Measurements from ENCODE around the gene RCN1. TPM values are rescaled to one million over a fixed set of nuclear protein-coding genes. Genes with fewer than 3 reads are reported as not detected.
A peak's percentile ranks its signal among the peaks of the same experiment; 100 is the strongest.
"Not testable (repeated sequence)": the region's sequence is repeated elsewhere in the genome, so short reads cannot be mapped to it uniquely, and the experiment has no call there.

Gene RCN1
- total RNA-seq, 1 donor from 2014 or later = 401 TPM

- DNase-seq (ENCODE audit: low read depth, low spot score) = no peak
Observed at GRCh38 chr11:32110795-32111194, 19.9 kb downstream of the RCN1 start.

DNA sequence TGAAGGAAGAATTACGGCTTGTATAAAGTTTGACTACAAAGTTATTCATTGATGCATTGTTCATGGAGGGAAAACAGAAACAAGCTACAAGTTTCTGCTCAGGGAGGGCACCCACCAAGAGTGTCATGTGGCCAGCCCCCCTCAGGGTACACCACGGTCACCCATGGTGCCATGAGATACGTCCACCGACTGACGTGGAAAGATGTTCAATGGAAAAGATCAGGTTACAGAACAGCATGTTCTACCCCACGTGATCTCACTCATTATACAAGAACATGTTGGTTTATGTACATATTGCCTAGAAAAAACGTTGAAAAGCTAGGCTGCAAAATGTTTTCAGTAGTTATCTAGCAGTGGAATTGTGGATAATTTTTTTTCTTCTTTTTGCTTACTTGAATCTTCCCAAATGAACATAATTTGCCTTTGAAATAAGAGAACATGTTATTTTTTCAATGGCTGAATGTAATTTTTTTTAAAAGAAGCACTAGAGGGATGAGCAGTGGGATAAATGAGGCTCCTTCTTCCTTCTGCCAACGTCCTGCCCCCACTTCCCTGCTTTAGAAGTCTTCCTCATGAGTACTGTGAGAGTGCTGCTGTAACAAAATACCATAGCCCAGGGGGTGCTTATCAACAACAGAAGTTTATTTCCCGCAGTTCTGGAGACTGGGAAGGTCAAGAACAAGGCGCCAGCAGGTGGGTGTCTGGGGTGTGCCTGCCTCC is 22.5 kb downstream of the RCN1 start:
- no peak for DNase-seq (ENCODE audit: low read depth, low spot score)

DNA sequence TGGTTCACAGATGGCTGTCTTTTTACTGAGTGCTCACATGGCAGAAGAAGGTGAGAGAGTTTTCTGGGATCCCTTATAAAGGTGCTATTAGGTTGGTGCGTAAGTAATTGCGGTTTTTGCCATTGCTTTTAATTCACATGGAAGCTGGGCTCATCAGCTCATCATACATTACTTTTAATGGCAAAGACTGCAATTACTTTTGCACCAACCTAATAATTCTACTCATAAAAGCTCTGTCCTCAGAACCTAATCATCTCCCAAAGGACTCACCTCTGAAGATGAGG is 23.0 kb downstream of the RCN1 start:
- no peak for DNase-seq (ENCODE audit: low read depth, low spot score)

DNA sequence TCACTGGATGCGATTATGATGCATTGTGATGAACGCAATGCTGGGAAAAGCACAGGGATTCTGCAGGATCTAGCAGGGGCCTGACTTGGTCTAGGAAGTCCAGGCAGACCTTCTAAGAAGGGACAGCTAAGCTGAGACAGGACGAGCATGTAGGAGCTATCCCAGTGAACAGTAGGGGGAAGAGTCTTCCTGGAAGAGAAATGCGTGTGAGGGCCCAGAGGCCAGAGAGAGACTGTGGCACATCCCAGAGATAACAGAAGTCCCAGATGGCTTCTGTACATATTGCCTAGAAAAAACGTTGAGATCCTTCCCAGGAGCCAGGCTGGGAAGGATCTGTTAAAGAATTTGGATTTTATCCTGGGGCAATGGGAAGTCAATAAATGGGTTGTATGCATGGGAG is 24.6 kb downstream of the RCN1 start:
- no peak for DNase-seq (ENCODE audit: low read depth, low spot score)

DNA sequence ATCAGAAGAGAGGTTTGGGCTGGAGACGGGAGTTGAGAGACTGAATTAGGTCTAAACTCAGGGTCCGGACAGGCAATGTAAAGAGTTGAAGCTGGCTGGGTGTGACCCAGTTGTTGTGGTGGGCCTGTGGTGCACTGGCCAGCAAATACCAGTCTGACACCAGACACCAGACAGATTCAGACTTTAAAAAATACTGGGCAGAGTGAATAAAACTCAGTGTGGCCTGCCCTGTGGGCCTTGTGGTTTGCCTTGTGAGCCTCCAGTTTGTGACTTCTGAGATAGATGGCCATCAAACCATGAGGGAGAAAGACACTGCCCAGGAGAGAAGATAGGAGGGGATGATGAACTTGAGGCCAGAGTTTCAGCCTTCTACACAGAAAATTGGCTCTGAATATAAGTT is 25.8 kb downstream of the RCN1 start:
- no peak for DNase-seq (ENCODE audit: low read depth, low spot score)

DNA sequence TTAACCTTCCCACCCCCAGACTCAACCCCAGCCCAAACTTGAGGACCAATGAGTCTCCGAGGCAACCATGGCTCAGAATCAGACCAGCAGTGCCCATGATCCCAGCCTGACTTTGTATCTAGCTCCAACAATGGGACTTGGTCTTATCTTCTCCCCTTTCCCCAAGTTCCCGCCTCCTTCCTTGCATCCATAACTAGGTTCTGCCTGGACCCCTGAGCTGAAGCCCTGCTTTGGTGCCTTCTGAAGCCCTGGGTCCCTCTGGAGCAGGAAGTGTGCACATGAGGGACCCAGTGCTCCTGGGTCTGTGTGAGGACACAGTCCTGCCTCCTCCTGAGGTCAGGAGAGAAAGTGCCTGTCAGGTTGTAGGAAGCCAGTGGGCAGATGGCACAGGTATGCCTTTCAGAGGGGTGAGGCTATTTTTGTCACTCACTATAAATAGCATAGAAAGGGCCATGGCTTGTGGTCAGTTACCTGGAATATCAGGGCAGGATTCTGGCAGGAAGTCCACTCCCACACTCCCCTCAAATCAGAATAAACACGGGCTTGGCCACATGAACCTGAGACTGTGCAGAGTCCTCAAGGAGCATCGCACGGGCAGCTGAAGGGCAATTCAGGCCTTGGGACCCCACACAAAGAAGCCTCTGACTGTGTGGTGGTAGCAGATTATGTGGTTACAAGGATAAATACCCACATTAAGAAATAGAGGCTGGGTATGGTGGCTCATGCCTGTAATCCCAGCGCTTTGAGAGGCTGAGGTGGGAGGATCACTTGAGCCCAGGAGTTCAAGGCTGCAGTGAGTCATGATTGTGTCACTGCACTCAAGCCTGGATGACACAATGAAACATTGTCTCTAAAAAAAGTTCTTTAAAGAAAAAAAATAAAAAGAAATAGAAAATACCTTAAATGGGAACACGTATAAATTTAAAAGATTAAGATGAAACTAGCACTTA is 27.4 kb downstream of the RCN1 start:
- no peak for DNase-seq (ENCODE audit: low read depth, low spot score)

GRCh38 chr11:32119139-32119538 is 28.3 kb downstream of the RCN1 start:
- DNase-seq (ENCODE audit: low read depth, low spot score) = not testable (repeated sequence)

GRCh38 chr11:32121012-32121411 is 30.1 kb downstream of the RCN1 start:
- DNase-seq (ENCODE audit: low read depth, low spot score) = no peak

- no peak for DNase-seq (ENCODE audit: low read depth, low spot score)
Observed at GRCh38 chr11:32122200-32122599, 31.3 kb downstream of the RCN1 start.

GRCh38 chr11:32131321-32131720 is 40.4 kb downstream of the RCN1 start:
- DNase-seq (ENCODE audit: low read depth, low spot score) = no peak

GRCh38 chr11:32136657-32137056 is 45.8 kb downstream of the RCN1 start:
- no peak for DNase-seq (ENCODE audit: low read depth, low spot score)

GRCh38 chr11:32137263-32137662 is 46.4 kb downstream of the RCN1 start:
- DNase-seq (ENCODE audit: low read depth, low spot score) = peak; percentile 86

DNA sequence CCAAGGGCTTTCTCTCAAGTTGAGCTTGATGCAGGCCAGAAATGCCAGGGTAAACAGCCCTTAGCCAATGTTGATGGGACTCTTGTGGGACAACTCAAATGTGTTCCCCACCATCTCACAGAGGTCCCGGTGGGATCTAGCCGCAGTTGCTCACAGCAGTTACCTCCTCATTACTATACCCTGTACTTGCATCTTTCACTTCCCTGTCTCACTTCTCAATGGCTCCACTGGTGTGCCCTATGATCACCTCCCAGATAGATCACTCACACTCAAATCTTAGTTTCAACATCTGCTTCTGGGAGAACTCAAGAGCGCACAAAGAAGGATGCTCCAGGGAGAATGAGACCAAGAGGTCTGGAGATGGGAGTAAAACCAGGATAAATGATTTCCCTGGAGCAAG is 47.0 kb downstream of the RCN1 start:
- DNase-seq (ENCODE audit: low read depth, low spot score) = no peak

- DNase-seq (ENCODE audit: low read depth, low spot score) = no peak
Observed at GRCh38 chr11:32138902-32139301, 48.0 kb downstream of the RCN1 start.

DNA sequence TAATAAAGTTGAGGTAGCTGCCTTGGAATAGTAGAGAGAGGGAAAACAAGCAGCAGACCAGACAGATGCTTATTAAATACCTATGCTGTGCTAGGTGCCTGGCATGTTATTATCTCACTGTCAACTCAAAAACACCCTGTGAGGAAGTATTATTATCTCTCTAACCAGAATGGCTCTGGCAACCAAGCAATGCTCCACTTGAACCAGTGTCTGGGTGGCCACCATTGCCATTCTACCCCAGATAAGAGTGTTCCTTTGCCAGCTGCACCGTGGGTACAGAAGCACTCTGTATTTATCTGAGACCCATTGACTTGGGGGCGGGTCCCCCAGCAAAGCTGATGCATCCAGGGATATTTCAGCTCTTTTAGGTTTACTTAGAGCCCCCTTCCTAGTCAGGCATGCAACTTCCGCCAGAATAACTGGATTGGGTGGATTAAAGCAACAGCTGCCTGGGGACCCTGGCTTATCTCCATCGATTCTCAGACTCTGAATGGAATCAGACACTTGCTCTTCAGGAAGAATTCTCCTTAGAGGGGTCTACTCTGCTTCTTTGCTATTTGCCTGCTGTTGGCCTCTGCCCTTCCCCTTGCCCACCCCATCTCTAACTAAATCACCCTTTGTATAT is 49.1 kb downstream of the RCN1 start:
- no peak for DNase-seq (ENCODE audit: low read depth, low spot score)

GRCh38 chr11:32141745-32142546 is 51.1 kb downstream of the RCN1 start:
- DNase-seq (ENCODE audit: low read depth, low spot score) = no peak

DNA sequence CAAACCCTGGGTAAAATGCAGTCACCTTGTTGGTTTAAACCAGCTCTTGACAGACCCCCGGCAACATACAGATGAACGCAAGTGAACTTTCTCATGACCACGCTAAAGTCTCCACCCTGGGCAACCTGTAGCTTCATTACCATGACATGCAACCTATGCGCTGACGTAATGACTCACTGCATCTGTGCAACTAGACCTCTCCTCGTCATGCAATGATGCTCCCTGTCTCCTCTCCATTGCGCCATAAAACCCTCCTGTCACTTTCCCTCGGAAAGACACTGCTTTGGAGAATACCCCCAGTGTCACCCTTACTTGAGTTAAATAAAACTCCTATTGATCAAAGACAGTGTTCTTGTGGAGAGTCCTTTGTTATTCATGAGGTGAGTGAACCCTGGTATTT is 52.5 kb downstream of the RCN1 start:
- no peak for DNase-seq (ENCODE audit: low read depth, low spot score)

DNA sequence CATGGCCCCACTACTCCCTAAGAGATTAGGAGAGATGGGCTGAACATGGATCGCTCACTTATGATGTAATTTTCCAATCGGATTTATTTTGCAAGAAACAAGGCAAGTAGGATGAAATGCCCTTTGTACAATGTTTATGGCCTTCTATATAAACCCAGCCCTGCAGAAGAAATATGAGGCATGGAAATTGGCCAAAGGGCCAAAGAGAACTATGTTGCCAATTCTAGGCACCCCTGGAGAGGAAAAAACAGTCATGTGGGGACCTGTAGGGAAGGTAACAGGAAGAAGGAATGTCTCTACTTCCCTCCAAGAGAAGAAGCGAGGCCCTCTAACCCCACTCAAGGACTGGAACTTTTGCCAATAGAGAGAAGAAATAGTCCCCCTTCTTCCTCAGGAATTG is 54.4 kb downstream of the RCN1 start:
- no peak for DNase-seq (ENCODE audit: low read depth, low spot score)

DNA sequence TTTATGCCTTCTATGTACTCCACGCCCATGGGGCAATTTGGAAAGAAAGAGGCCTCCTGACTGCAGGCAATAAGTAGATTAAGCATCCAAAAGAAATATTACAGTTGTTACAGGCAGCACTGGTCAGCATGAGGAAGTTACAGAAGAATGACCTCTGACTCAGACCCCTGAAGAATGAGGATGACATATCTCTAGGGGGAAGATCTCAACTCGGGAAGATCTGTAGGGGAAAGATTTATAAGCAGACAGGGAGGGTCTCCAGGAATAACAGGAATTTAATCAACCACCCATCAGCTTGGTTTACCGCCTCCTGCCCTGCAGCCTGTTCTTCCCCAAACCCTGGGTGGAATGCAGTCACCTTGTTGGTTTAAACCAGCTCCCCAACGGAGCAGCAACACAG is 58.0 kb downstream of the RCN1 start:
- no peak for DNase-seq (ENCODE audit: low read depth, low spot score)

GRCh38 chr11:32149748-32150147 is 58.9 kb downstream of the RCN1 start:
- no peak for DNase-seq (ENCODE audit: low read depth, low spot score)

- no peak for DNase-seq (ENCODE audit: low read depth, low spot score)
Observed at GRCh38 chr11:32151027-32151426, 60.2 kb downstream of the RCN1 start.

GRCh38 chr11:32152216-32152615 is 61.3 kb downstream of the RCN1 start:
- DNase-seq (ENCODE audit: low read depth, low spot score) = no peak
